ENCODE data around the gene TMED9. TPM values are rescaled to one million over a fixed set of nuclear protein-coding genes. Genes with fewer than 3 reads are reported as not detected.
"Not testable (repeated sequence)": the region's sequence is repeated elsewhere in the genome, so short reads cannot be mapped to it uniquely, and the experiment has no call there.

TMED9 gene
- total RNA-seq, 4 donors from 2014 or later, result 47.3 to 75.7 (median 62.3) TPM

GRCh38 chr5:177557041-177557647 lies 34.9 kb upstream of the TMED9 start:
- H3K36me3 ChIP-seq, result peaks cover 0 to 4% (median 4%) of the 10 kb centered on the region in 4 donors
- no peaks in the 10 kb centered on the region for H3K27me3 ChIP-seq
- peaks cover 22 to 25% (median 23%) of the 10 kb centered on the region in 4 donors for H3K4me1 ChIP-seq
- TF ChIP-seq EP300 (IDR thresholded peaks at IDR 0.05) (no peak), CTCF (IDR thresholded peaks at IDR 0.05) (no peak), POLR2AphosphoS5 (IDR thresholded peaks at IDR 0.05) (no peak), POLR2A (IDR thresholded peaks at IDR 0.05; ENCODE audit: low read depth) (no peak)
- no peak overlapping the region for H3K4me3 ChIP-seq
- H3K9me3 ChIP-seq, result no peaks in the 10 kb centered on the region
- 55% methylated on average over 4 of the region's 4 CpGs for WGBS
- no peak overlapping the region for H3K27ac ChIP-seq (replicated peaks in 1 of 4)
- intact Hi-C loops (cut with DNase I), result no loop called here
- DNase-seq (ENCODE audit: extremely low spot score), result no peak

- Histone ChIP-seq H3K4me1 (peaks cover 15 to 19% (median 17%) of the 10 kb centered on the region in 4 donors), H3K27ac (replicated peaks in 1 of 4) (no peak overlapping the region), H3K9me3 (no peaks in the 10 kb centered on the region), H3K27me3 (no peaks in the 10 kb centered on the region), H3K4me3 (no peak overlapping the region), H3K36me3 (no peaks in the 10 kb centered on the region)
- WGBS, result 90% methylated on average over 5 of the region's 5 CpGs
- TF ChIP-seq EP300 (IDR thresholded peaks at IDR 0.05) (no peak), POLR2A (IDR thresholded peaks at IDR 0.05; ENCODE audit: low read depth) (no peak), POLR2AphosphoS5 (IDR thresholded peaks at IDR 0.05) (no peak), CTCF (IDR thresholded peaks at IDR 0.05) (no peak)
- no peak for DNase-seq (ENCODE audit: extremely low spot score)
- intact Hi-C loops (cut with DNase I), result no loop called here
Observed at GRCh38 chr5:177557796-177558195, 34.2 kb upstream of the TMED9 start.

- H3K4me3 ChIP-seq; intact Hi-C loops (cut with DNase I); DNase-seq (ENCODE audit: extremely low spot score); H3K9me3 ChIP-seq; H3K27ac ChIP-seq (replicated peaks in 1 of 4); H3K4me1 ChIP-seq; H3K27me3 ChIP-seq; H3K36me3 ChIP-seq: not testable (repeated sequence)
- 67% methylated on average over 8 of the region's 8 CpGs for WGBS
Observed at GRCh38 chr5:177559446-177559941, 32.5 kb upstream of the TMED9 start.

- intact Hi-C loops (cut with DNase I), result no loop called here
- H3K4me3 ChIP-seq, result no peak overlapping the region
- 80% methylated on average over 8 of the region's 8 CpGs for WGBS
- DNase-seq (ENCODE audit: extremely low spot score), result no peak
- no peaks in the 10 kb centered on the region for H3K9me3 ChIP-seq
- no peaks in the 10 kb centered on the region for H3K27me3 ChIP-seq
- no peaks in the 10 kb centered on the region for H3K4me1 ChIP-seq
- H3K27ac ChIP-seq (replicated peaks in 1 of 4), result no peak overlapping the region
- TF ChIP-seq EP300 (IDR thresholded peaks at IDR 0.05) (no peak), POLR2A (IDR thresholded peaks at IDR 0.05; ENCODE audit: low read depth) (no peak), CTCF (IDR thresholded peaks at IDR 0.05) (no peak), POLR2AphosphoS5 (IDR thresholded peaks at IDR 0.05) (no peak)
- H3K36me3 ChIP-seq, result no peaks in the 10 kb centered on the region
Observed at GRCh38 chr5:177565046-177565445, 27.0 kb upstream of the TMED9 start.

GRCh38 chr5:177568326-177568725 lies 23.7 kb upstream of the TMED9 start:
- no peak overlapping the region for H3K4me3 ChIP-seq
- TF ChIP-seq CTCF (IDR thresholded peaks at IDR 0.05), result no peak
- no peak for TF ChIP-seq POLR2A (IDR thresholded peaks at IDR 0.05; ENCODE audit: low read depth)
- no peak for TF ChIP-seq EP300 (IDR thresholded peaks at IDR 0.05)
- TF ChIP-seq POLR2AphosphoS5 (IDR thresholded peaks at IDR 0.05), result no peak
- no peaks in the 10 kb centered on the region for H3K36me3 ChIP-seq
- no peak for DNase-seq (ENCODE audit: extremely low spot score)
- intact Hi-C loops (cut with DNase I), result no loop called here
- WGBS, result 72% methylated on average over 7 of the region's 7 CpGs
- no peaks in the 10 kb centered on the region for H3K27me3 ChIP-seq
- no peak overlapping the region for H3K27ac ChIP-seq (replicated peaks in 1 of 4)
- H3K4me1 ChIP-seq, result no peaks in the 10 kb centered on the region
- no peaks in the 10 kb centered on the region for H3K9me3 ChIP-seq

Measured in esophagus muscularis mucosa (tissue), 4 donors.